ENCODE measurements around the gene HYAL3. TPM values are rescaled to one million over a fixed set of nuclear protein-coding genes. Genes with fewer than 3 reads are reported as not detected.

HYAL3 gene
- total and polyA plus RNA-seq, 10 of the 15 experiments (the other 5 are each of a cell fraction or from before 2014, with no cell fraction given) = 0.37 to 4.2 (median 2.8) TPM

DNA sequence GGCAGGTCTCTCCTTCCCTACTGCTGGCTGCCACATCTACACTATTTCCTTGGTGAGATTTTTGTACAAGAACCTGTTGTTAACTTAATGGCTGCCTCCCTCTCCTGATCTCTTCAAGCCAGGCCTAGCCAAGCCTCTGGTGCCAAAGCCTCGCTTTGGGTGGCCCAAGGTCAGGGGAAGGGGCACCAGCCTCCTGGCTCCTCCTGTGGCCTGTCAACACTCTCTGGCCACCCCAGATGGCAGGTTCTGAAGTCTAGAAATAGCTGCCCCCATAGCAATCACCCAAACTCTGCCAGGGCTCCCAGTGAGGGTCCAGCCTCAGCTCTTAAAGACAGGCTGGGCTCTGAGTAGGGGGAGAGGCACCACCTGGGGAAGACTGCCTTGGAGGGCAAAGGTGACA lies 11.9 kb downstream of the HYAL3 start:
- Histone ChIP-seq H3K4me1 (ENCODE audit: control insufficient read depth, insufficient read depth, low read length) (peaks cover 3% of the 10 kb centered on the region; the same call in 1 of the 2 replicates), H3K4me3 (no peak overlapping the region), H3K9ac (ENCODE audit: control insufficient read depth, insufficient read depth, low read length) (no peak overlapping the region), H3K9me3 (replicated peaks; ENCODE audit: control insufficient read depth, insufficient read depth, low read length) (no peaks in the 10 kb centered on the region), H3K27me3 (replicated peaks in 1 of 2; ENCODE audit: control insufficient read depth in 2 of 2, insufficient read depth in 2 of 2, low read length in 1 of 2) (no peaks in the 10 kb centered on the region), H3K36me3 (ENCODE audit: control insufficient read depth in 2 of 2, insufficient read depth in 2 of 2, low read length in 1 of 2) (peaks cover 0 to 28% of the 10 kb centered on the region in 2 experiments; a peak in 3 of 4 replicates), H2AFZ (ENCODE audit: control insufficient read depth, low read depth, low read length) (no peak overlapping the region), H3K4me2 (ENCODE audit: control insufficient read depth, insufficient read depth) (no peak overlapping the region), H4K20me1 (ENCODE audit: control insufficient read depth, insufficient read depth) (no peaks in the 10 kb centered on the region), H3K79me2 (ENCODE audit: control insufficient read depth, insufficient read depth, low read length) (peaks cover 21% of the 10 kb centered on the region), H3K27ac (ENCODE audit: control insufficient read depth, insufficient read depth) (no peak overlapping the region)
- WGBS (ENCODE audit: insufficient coverage, insufficient replicate concordance, low lambda C conversion rate, missing lambda C conversion rate) = 94% methylated on average over 1 of the region's 1 CpG
- FAIRE-seq (no peak), ATAC-seq (no peak), DNase-seq (ENCODE audit: low read depth, low spot score) (no peak)
- ChIA-PET CTCF (no interaction called here), RAD21 (ENCODE audit: unreplicated experiment) (no interaction called here), POLR2A (no interaction called here), SMC1A (ENCODE audit: uncharacterized antibody, unreplicated experiment) (no interaction called here)
- TF ChIP-seq HDAC2 (IDR thresholded peaks at IDR 0.05) = no peak
- TF ChIP-seq, protein P1, sequence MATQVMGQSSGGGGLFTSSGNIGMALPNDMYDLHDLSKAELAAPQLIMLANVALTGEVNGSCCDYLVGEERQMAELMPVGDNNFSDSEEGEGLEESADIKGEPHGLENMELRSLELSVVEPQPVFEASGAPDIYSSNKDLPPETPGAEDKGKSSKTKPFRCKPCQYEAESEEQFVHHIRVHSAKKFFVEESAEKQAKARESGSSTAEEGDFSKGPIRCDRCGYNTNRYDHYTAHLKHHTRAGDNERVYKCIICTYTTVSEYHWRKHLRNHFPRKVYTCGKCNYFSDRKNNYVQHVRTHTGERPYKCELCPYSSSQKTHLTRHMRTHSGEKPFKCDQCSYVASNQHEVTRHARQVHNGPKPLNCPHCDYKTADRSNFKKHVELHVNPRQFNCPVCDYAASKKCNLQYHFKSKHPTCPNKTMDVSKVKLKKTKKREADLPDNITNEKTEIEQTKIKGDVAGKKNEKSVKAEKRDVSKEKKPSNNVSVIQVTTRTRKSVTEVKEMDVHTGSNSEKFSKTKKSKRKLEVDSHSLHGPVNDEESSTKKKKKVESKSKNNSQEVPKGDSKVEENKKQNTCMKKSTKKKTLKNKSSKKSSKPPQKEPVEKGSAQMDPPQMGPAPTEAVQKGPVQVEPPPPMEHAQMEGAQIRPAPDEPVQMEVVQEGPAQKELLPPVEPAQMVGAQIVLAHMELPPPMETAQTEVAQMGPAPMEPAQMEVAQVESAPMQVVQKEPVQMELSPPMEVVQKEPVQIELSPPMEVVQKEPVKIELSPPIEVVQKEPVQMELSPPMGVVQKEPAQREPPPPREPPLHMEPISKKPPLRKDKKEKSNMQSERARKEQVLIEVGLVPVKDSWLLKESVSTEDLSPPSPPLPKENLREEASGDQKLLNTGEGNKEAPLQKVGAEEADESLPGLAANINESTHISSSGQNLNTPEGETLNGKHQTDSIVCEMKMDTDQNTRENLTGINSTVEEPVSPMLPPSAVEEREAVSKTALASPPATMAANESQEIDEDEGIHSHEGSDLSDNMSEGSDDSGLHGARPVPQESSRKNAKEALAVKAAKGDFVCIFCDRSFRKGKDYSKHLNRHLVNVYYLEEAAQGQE (IDR thresholded peaks at IDR 0.05; ENCODE audit: low read depth, low read length) = no peak
- no peak for TF ChIP-seq PAX5 (IDR thresholded peaks at IDR 0.05; ENCODE audit: borderline replicate concordance, low read depth, low read length)
- no peak for TF ChIP-seq ESRRA (IDR thresholded peaks at IDR 0.05; ENCODE audit: low read length)
- no peak for TF ChIP-seq MEF2B (IDR thresholded peaks at IDR 0.05; ENCODE audit: partially characterized antibody, poor library complexity, severe bottlenecking)
- no peak for TF ChIP-seq NR2F1 (conservative IDR thresholded peaks at IDR 0.05)
- TF ChIP-seq YY1 (IDR thresholded peaks at IDR 0.05; ENCODE audit: low read depth, low read length) = no peak
- TF ChIP-seq ZBED1 (IDR thresholded peaks at IDR 0.05; ENCODE audit: borderline replicate concordance) = no peak
- BruUV-seq (replicated peaks) = no TSS peak
- in situ Hi-C loops (cut with MboI) (no loop called here), intact Hi-C loops (cut with micrococcal nuclease; ENCODE audit: unreplicated experiment) (no loop called here)

All from GM12878 (cell line).